Astrocyte (in vitro differentiated cells and primary cell): Measurements from ENCODE around the gene LYZL1.

Experiments used
- CTCF ChIP-seq: IDR thresholded peaks from 2 replicates; pipeline ENCODE4 v1.5.1; 2011; ENCODE audit warnings: low read depth, mild to moderate bottlenecking, inconsistent platforms, low read length, moderate library complexity; ENCODE audit not compliant: insufficient read depth
- EZH2 ChIP-seq: IDR thresholded peaks from 2 replicates; pipeline ENCODE4 v1.6.1; 2012; ENCODE audit warnings: mild to moderate bottlenecking, low read length, inconsistent platforms; ENCODE audit not compliant: insufficient read depth

GRCh38 chr10:29257784-29258135, 31.1 kb upstream of the LYZL1 start:
- TF ChIP-seq CTCF (no peak), EZH2 (no peak)
